Vagina (tissue), 2 donors: ENCODE data around the gene GIGYF2. TPM values are rescaled to one million over a fixed set of nuclear protein-coding genes. Genes with fewer than 3 reads are reported as not detected.

Experiments
- DNase-seq, 2 donors: peaks; one replicate each; pipeline ENCODE4 v3.0.0-alpha.2; 2017; ENCODE audit errors: extremely low spot score in 2 of 2
- H3K27ac ChIP-seq: fragments of 200-600 bp; sonication (generic); one replicate; pipeline ENCODE4 v1.5.1; 2019
- H3K27me3 ChIP-seq: fragments of 200-600 bp; sonication (generic); one replicate; pipeline ENCODE4 v1.5.1; 2019
- H3K36me3 ChIP-seq, 2 donors: fragments of 200-600 bp; sonication (generic); one replicate each; pipeline ENCODE4 v1.5.1; 2017 to 2019
- H3K4me1 ChIP-seq: fragments of 200-600 bp; sonication (generic); one replicate; pipeline ENCODE4 v1.5.1; 2019
- H3K4me3 ChIP-seq, 2 donors: fragments of 200-600 bp; sonication (generic); 1 replicate in 1 of 2; 2 replicates in 1 of 2; pipeline ENCODE4 v1.5.1; 2016 to 2019
- H3K9me3 ChIP-seq: fragments of 200-600 bp; sonication (generic); one replicate; pipeline ENCODE4 v1.5.1; 2019
- POLR2A ChIP-seq, 2 donors: fragments of 450-650 bp; IDR thresholded peaks; one replicate each; pipeline ENCODE4 v1.6.1; 2017; ENCODE audit warnings: antibody characterized with exemption in 2 of 2, mild to moderate bottlenecking in 2 of 2, moderate library complexity in 2 of 2
- POLR2AphosphoS5 ChIP-seq, 2 donors: sonication (generic); formaldehyde crosslinking; IDR thresholded peaks; one replicate each; pipeline ENCODE4 v1.9.0; 2017; ENCODE audit warnings: antibody characterized with exemption in 2 of 2, mild to moderate bottlenecking in 2 of 2, low read depth in 1 of 2; ENCODE audit not compliant: insufficient read depth in 1 of 2
- intact Hi-C: fragments of 100-400 bp; cut with DNase I; formaldehyde crosslinking; loops from one replicate; pipeline ENCODE4 v1.15.1; 2023
- total RNA-seq: library from RNA; depleted of rRNA; stranded (reverse); fragments of >200 nt; gene quantifications from one replicate; pipeline ENCODE4 v1.2.3, GENCODE V29; 2016
- TF ChIP-seq, protein P1 (sequence below), 3 experiments: fragments of 450-650 bp in 2 of 3; fragments of 200-600 bp in 1 of 3; sonication (generic) in 1 of 3; IDR thresholded peaks; one replicate each; pipeline ENCODE4 v1.5.1; 2017 to 2019; ENCODE audit warnings: antibody characterized with exemption in 3 of 3, mild to moderate bottlenecking in 2 of 3, moderate library complexity in 2 of 3

Gene GIGYF2
- total RNA-seq, 1 donor from 2014 or later, result 69.0 TPM

DNA sequence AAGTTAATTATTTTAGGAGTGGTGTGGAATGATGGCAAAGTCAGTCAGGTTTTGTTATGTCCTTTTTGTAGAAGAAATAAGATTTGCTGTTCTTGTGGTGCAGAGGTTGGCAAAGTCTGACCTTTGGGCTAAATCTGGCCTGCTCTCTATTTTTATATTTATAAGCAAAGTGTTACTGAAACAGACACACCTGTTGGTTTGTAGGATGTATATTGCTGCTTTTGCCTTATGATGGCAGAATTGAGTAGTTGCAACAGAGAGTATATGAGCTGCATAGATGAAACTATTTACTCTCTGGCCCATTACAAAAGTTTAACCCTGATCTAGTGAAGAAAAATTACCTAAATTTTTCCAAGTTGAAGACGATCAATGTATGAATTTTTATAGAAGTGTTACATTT is 113.3 kb downstream of the GIGYF2 start:
- H3K4me3 ChIP-seq, result no peak overlapping the region
- H3K27me3 ChIP-seq, result no peaks in the 10 kb centered on the region
- intact Hi-C loops, result no loop called here
- TF ChIP-seq, protein P1, sequence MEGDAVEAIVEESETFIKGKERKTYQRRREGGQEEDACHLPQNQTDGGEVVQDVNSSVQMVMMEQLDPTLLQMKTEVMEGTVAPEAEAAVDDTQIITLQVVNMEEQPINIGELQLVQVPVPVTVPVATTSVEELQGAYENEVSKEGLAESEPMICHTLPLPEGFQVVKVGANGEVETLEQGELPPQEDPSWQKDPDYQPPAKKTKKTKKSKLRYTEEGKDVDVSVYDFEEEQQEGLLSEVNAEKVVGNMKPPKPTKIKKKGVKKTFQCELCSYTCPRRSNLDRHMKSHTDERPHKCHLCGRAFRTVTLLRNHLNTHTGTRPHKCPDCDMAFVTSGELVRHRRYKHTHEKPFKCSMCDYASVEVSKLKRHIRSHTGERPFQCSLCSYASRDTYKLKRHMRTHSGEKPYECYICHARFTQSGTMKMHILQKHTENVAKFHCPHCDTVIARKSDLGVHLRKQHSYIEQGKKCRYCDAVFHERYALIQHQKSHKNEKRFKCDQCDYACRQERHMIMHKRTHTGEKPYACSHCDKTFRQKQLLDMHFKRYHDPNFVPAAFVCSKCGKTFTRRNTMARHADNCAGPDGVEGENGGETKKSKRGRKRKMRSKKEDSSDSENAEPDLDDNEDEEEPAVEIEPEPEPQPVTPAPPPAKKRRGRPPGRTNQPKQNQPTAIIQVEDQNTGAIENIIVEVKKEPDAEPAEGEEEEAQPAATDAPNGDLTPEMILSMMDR (IDR thresholded peaks at IDR 0.05), result no peak
- TF ChIP-seq POLR2A (IDR thresholded peaks at IDR 0.05) (no peak), POLR2AphosphoS5 (IDR thresholded peaks at IDR 0.05; ENCODE audit: insufficient read depth in 1 of 2, low read depth in 1 of 2) (no peak)
- no peak overlapping the region for H3K27ac ChIP-seq
- H3K36me3 ChIP-seq, result peaks cover 0 to 75% of the 10 kb centered on the region in 2 donors
- no peaks in the 10 kb centered on the region for H3K4me1 ChIP-seq
- no peak for DNase-seq
- no peaks in the 10 kb centered on the region for H3K9me3 ChIP-seq

- Histone ChIP-seq H3K4me1 (no peaks in the 10 kb centered on the region), H3K36me3 (peaks cover 0 to 86% of the 10 kb centered on the region in 2 donors), H3K27ac (no peak overlapping the region), H3K27me3 (no peaks in the 10 kb centered on the region), H3K9me3 (no peaks in the 10 kb centered on the region), H3K4me3 (no peak overlapping the region)
- intact Hi-C loops, result no loop called here
- no peak for DNase-seq
- TF ChIP-seq, protein P1 (IDR thresholded peaks at IDR 0.05), result no peak
- TF ChIP-seq POLR2AphosphoS5 (IDR thresholded peaks at IDR 0.05; ENCODE audit: insufficient read depth in 1 of 2, low read depth in 1 of 2) (no peak), POLR2A (IDR thresholded peaks at IDR 0.05) (no peak)
Observed at GRCh38 chr2:232815569-232815968, 118.4 kb downstream of the GIGYF2 start.

GRCh38 chr2:232816657-232817056 is 119.5 kb downstream of the GIGYF2 start:
- H3K4me3 ChIP-seq, result no peak overlapping the region
- TF ChIP-seq, protein P1 (IDR thresholded peaks at IDR 0.05), result no peak
- TF ChIP-seq POLR2AphosphoS5 (IDR thresholded peaks at IDR 0.05; ENCODE audit: insufficient read depth in 1 of 2, low read depth in 1 of 2), result no peak
- no peak for TF ChIP-seq POLR2A (IDR thresholded peaks at IDR 0.05)
- H3K4me1 ChIP-seq, result no peaks in the 10 kb centered on the region
- intact Hi-C loops, result no loop called here
- H3K36me3 ChIP-seq, result peaks cover 0 to 88% of the 10 kb centered on the region in 2 donors
- no peak for DNase-seq
- no peaks in the 10 kb centered on the region for H3K9me3 ChIP-seq
- H3K27ac ChIP-seq, result no peak overlapping the region
- no peaks in the 10 kb centered on the region for H3K27me3 ChIP-seq

- Histone ChIP-seq H3K4me3 (no peak overlapping the region), H3K27me3 (no peaks in the 10 kb centered on the region), H3K27ac (no peak overlapping the region), H3K4me1 (no peaks in the 10 kb centered on the region), H3K36me3 (peaks cover 0 to 80% of the 10 kb centered on the region in 2 donors), H3K9me3 (no peaks in the 10 kb centered on the region)
- no peak for DNase-seq
- TF ChIP-seq, protein P1 (IDR thresholded peaks at IDR 0.05), result no peak
- no peak for TF ChIP-seq POLR2A (IDR thresholded peaks at IDR 0.05)
- TF ChIP-seq POLR2AphosphoS5 (IDR thresholded peaks at IDR 0.05; ENCODE audit: insufficient read depth in 1 of 2, low read depth in 1 of 2), result no peak
- intact Hi-C loops, result no loop called here
Observed at GRCh38 chr2:232817756-232818155, 120.6 kb downstream of the GIGYF2 start.

- intact Hi-C loops, result no loop called here
- H3K9me3 ChIP-seq, result no peaks in the 10 kb centered on the region
- no peaks in the 10 kb centered on the region for H3K4me1 ChIP-seq
- no peaks in the 10 kb centered on the region for H3K27me3 ChIP-seq
- peaks cover 0 to 49% of the 10 kb centered on the region in 2 donors for H3K36me3 ChIP-seq
- no peak overlapping the region for H3K27ac ChIP-seq
- TF ChIP-seq, protein P1 (IDR thresholded peaks at IDR 0.05), result no peak
- TF ChIP-seq POLR2A (IDR thresholded peaks at IDR 0.05) (no peak), POLR2AphosphoS5 (IDR thresholded peaks at IDR 0.05; ENCODE audit: insufficient read depth in 1 of 2, low read depth in 1 of 2) (no peak)
- DNase-seq, result no peak
- no peak overlapping the region for H3K4me3 ChIP-seq
Observed at GRCh38 chr2:232829988-232830387, 132.9 kb downstream of the GIGYF2 start.
